GM12864 (cell line): Measurements from ENCODE around the gene RNF217.

Source experiments
- DNase-seq: peaks from one replicate; pipeline ENCODE4 v3.0.0-alpha.2; 2011; ENCODE audit warnings: low read depth
- H3K4me3 ChIP-seq: 2 replicates; pipeline ENCODE4 v1.5.1; 2011; ENCODE audit warnings: mild to moderate bottlenecking, low read depth, low read length, control low read depth
- TF ChIP-seq, protein P1 (sequence below): IDR thresholded peaks from 2 replicates; pipeline ENCODE4 v1.5.1; 2011; ENCODE audit warnings: low read depth, mild to moderate bottlenecking, moderate library complexity, low read length, control low read depth, inconsistent platforms; ENCODE audit errors: missing control alignments

Gene RNF217

DNA sequence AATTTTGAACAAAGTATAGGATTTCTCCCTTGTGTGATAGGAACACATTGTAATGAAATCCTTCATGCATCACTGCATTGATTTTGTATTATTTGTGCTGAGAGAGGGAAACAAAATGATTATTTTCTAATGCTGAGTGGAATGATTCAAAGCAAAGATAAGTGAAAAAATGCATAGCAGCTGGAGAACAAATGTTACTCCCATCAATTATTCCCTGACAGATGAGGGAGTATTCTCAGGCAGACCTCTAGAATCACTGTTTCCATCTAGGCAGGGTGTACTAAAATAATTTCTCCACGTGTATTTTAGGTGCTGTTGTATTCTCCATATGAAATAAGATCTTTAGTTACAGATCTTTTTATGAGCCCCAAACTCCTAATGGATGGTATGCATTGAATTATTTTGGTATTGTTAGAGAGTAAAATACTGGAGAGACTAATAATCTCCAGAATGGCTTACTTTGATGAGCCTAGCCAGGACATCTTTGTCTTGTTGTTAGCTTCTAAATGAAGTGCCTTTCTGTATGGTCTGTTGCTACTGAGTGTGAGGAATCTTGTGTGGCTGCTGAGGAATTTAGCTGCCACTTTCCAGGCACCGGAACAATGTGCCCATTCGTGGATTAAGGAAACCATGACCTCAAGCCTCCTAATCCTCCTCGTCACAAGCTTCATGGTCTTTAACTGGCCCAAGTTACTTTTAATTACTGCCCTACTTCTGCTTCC is 39.6 kb downstream of the RNF217 start:
- no peak overlapping the region for H3K4me3 ChIP-seq
- TF ChIP-seq, protein P1, sequence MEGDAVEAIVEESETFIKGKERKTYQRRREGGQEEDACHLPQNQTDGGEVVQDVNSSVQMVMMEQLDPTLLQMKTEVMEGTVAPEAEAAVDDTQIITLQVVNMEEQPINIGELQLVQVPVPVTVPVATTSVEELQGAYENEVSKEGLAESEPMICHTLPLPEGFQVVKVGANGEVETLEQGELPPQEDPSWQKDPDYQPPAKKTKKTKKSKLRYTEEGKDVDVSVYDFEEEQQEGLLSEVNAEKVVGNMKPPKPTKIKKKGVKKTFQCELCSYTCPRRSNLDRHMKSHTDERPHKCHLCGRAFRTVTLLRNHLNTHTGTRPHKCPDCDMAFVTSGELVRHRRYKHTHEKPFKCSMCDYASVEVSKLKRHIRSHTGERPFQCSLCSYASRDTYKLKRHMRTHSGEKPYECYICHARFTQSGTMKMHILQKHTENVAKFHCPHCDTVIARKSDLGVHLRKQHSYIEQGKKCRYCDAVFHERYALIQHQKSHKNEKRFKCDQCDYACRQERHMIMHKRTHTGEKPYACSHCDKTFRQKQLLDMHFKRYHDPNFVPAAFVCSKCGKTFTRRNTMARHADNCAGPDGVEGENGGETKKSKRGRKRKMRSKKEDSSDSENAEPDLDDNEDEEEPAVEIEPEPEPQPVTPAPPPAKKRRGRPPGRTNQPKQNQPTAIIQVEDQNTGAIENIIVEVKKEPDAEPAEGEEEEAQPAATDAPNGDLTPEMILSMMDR: no peak
- no peak for DNase-seq

DNA sequence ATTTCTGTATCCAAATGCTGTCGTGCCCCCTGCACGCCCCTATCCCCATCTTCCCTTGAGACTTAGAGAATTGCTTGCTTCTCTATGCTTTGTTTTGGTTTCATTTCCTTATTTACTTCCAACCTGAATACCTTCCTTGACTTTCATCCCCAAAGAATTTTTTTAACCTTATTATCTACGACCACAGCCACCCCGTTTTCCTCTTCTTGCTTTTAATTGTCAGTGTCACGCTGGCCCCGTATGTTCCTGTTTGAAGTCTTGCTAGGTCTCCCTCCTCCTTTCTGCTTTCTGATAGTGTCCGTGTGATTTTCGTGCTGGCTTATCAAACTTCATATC is 40.1 kb downstream of the RNF217 start:
- no peak overlapping the region for H3K4me3 ChIP-seq
- TF ChIP-seq, protein P1: no peak
- DNase-seq: no peak

DNA sequence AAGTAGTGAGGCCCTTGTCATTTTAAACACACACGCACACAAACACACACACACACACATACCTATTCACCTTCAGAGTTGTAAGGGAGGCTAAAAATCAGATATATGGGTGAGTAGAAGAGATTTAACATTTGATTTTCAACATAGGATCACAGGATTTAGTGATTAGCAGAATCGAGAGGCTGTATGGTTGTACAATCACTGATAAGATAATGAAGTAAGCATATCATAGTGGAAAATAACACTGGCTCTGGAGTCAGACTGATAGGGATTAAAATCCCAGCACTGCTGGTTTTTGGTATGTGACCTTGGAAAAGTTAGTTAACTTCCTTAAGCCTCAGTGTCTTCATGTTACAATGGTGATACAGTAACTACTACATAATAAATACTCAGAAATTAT is 40.8 kb downstream of the RNF217 start:
- DNase-seq: no peak
- TF ChIP-seq, protein P1: no peak

DNA sequence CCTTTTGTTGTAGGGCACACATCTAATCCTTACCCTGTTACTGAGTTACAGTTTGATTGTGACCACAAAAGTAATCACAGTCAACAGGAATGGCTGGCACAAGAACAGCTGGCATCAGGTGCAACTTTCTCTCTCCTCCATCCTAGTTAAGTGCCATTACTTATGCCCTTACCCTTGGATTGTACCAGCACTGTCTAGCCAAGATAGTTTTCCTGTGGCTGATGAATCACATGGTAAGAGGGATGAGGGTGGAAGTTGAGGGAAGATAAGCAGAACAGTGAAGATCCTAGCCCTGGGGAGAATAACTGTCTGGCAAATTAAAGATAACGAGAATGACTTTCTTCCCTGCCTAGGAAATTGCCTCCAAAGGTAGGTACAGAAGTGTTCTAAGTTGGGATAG is 42.0 kb downstream of the RNF217 start:
- TF ChIP-seq, protein P1: no peak
- no peak for DNase-seq
- H3K4me3 ChIP-seq: no peak overlapping the region

More for the DNA sequence above, 40.8 kb downstream of the RNF217 start:
- H3K4me3 ChIP-seq: no peak overlapping the region

DNA sequence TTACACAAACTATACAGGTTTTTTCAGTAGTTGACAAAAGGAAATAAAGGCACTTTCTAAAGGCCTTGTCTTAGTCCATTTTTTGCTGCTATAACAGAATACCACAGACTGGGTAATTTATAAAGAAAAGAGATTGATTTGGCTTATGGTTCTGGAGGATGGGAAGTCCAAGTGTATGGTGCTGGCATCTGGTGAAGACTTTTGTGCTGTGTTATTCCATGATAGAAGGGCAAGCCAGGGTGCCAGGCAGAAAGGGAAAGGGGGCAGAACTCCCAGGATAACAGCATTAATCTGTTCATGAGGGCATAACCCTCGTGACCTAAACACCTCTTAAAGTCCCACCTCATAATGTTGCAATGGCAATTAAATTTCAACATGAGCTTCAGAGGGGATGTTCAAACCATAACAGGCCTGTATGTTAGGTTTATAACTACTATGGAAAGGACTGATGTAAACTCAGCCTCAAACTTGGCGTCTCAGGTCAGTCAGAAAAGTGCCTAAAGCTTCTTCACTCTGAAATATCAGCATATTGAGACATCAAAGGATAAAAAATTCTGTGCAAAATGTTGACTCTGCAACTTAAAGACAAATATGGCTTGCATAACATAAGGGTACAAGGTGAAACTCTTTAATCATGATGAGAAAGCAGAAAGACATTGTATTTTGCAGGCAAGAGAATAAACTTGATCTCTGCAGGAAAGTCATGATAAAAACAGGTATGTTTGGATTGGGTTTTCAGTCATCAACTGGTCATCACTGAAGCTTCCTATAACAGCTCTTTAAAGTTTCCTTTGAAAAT is 42.8 kb downstream of the RNF217 start:
- DNase-seq: no peak
- TF ChIP-seq, protein P1: no peak
- H3K4me3 ChIP-seq: no peak overlapping the region

DNA sequence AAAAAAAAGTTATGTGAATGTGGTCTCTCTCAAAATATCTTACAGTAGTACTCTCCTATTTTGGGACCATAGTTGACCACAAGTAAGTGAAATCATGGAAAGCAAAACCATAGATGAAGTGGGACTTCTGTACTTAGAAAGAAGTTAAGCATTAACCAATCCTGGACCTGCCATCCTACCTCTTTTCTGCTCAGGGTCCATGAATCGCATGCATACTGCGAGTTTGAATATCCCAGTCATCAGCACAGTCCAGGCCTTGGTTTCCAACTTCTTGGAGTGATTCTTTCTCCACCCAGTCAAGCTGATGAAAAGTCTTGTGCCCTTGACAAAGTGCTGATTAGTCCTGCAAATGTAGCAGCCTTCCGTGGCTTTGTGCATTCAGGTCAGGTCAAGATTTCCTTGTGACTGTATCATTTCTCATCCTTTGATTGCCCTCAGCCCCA is 46.0 kb downstream of the RNF217 start:
- TF ChIP-seq, protein P1: no peak
- no peak for DNase-seq
- no peak overlapping the region for H3K4me3 ChIP-seq
